22Rv1 (cell line): ENCODE results near the gene FAM209A.

Experiments
- CTCF ChIP-seq: fragments of 450-650 bp; IDR thresholded peaks from 2 replicates; pipeline ENCODE4 v1.5.1; 2017; ENCODE audit warnings: mild to moderate bottlenecking
- ZFX ChIP-seq: fragments of 450-650 bp; IDR thresholded peaks from 2 replicates; pipeline ENCODE4 v1.6.1; 2017; ENCODE audit warnings: antibody characterized with exemption, borderline replicate concordance

GRCh38 chr20:56518721-56519398, 5.7 kb upstream of the FAM209A start:
- TF ChIP-seq CTCF (no peak), ZFX (no peak)
